Measurements from ENCODE around the gene OTOS. TPM values are rescaled to one million over a fixed set of nuclear protein-coding genes. Genes with fewer than 3 reads are reported as not detected.

The OTOS gene
- total and polyA plus RNA-seq, 2 donors (not counting 1 experiment from before 2014, with no cell fraction given): not detected

- CTCF ChIA-PET: interaction anchor here (1.0 to 9.2 kb wide), 10 partner anchors 7 to 208 kb away, joined by 3 to 136 read pairs (median 8); no protein-coding TSS in a partner anchor
- Mint-ChIP-seq H3K4me3 (no peak overlapping the region), H3K27me3 (peaks cover 17% of the 10 kb centered on the region), H3K27ac (no peak overlapping the region), H3K9me3 (ENCODE audit: insufficient read depth) (no peaks in the 10 kb centered on the region), H3K4me1 (peaks cover 2% of the 10 kb centered on the region)
- peaks cover 0 to 15% (median 5%) of the 10 kb centered on the region in 4 experiments for H3K27me3 ChIP-seq (replicated peaks in 1 of 4; ENCODE audit: control extremely low read depth in 1 of 4, control insufficient read depth in 3 of 4, insufficient read depth in 4 of 4, low read length in 3 of 4)
- no peaks in the 10 kb centered on the region for H3K36me3 ChIP-seq (replicated peaks in 1 of 2; ENCODE audit: control extremely low read depth in 1 of 2, control insufficient read depth in 1 of 2, extremely low read depth in 1 of 2, insufficient read depth in 2 of 2, low read length in 1 of 2)
- H3K27ac ChIP-seq (ENCODE audit: low read length in 2 of 2): no peak overlapping the region
- H3K79me2 ChIP-seq (ENCODE audit: control insufficient read depth, insufficient read depth, low read length): peaks cover 7% of the 10 kb centered on the region
- no peak for DNase-seq
- POLR2A ChIA-PET: no interaction called here
- no peaks in the 10 kb centered on the region for H3K9me3 ChIP-seq (ENCODE audit: control extremely low read depth in 1 of 3, control insufficient read depth in 2 of 3, insufficient read depth in 1 of 3, low read length in 2 of 3)
- intact Hi-C loops (cut with micrococcal nuclease): loop anchor here (5.0 kb wide), 1 partner anchor 1355 kb away; no protein-coding TSS in a partner anchor
- no peak overlapping the region for H2AFZ ChIP-seq (ENCODE audit: insufficient read depth, low read depth, low read length, poor library complexity, severe bottlenecking)
- H4K20me1 ChIP-seq (ENCODE audit: control insufficient read depth, insufficient read depth, low read length, poor library complexity, severe bottlenecking): no peaks in the 10 kb centered on the region
- H3K4me1 ChIP-seq (ENCODE audit: control insufficient read depth in 2 of 2, insufficient read depth in 2 of 2, low read length in 2 of 2): peaks cover 4 to 8% of the 10 kb centered on the region in 2 donors
- H3K4me3 ChIP-seq (ENCODE audit: control extremely low read depth in 1 of 5, extremely low read depth in 1 of 5, insufficient read depth in 1 of 5, low read depth in 2 of 5, low read length in 4 of 5): no peak overlapping the region
- ATAC-seq (ENCODE audit: low read depth): no peak
- 87% methylated on average over 14 of the region's 16 CpGs for WGBS (ENCODE audit: insufficient coverage)
- TF ChIP-seq CTCF (IDR thresholded peaks at IDR 0.05) (no peak), EZH2 (IDR thresholded peaks at IDR 0.05; ENCODE audit: borderline replicate concordance, insufficient read depth, low read depth, low read length, poor library complexity, severe bottlenecking) (no peak)
- H3K4me2 ChIP-seq (replicated peaks; ENCODE audit: low read depth, low read length, poor library complexity, severe bottlenecking): no peak overlapping the region
- H3K9ac ChIP-seq (ENCODE audit: low read length): no peak overlapping the region
Measured at GRCh38 chr2:240142256-240142775, 1.9 kb upstream of the OTOS start.

- Histone ChIP-seq H3K9ac (ENCODE audit: low read length) (no peak overlapping the region), H2AFZ (ENCODE audit: insufficient read depth, low read depth, low read length, poor library complexity, severe bottlenecking) (no peak overlapping the region), H3K27ac (ENCODE audit: low read length in 2 of 2) (no peak overlapping the region), H3K79me2 (ENCODE audit: control insufficient read depth, insufficient read depth, low read length) (peaks cover 12% of the 10 kb centered on the region), H3K4me2 (replicated peaks; ENCODE audit: low read depth, low read length, poor library complexity, severe bottlenecking) (no peak overlapping the region), H4K20me1 (ENCODE audit: control insufficient read depth, insufficient read depth, low read length, poor library complexity, severe bottlenecking) (no peaks in the 10 kb centered on the region), H3K9me3 (ENCODE audit: control extremely low read depth in 1 of 3, control insufficient read depth in 2 of 3, insufficient read depth in 1 of 3, low read length in 2 of 3) (no peaks in the 10 kb centered on the region), H3K4me3 (ENCODE audit: control extremely low read depth in 1 of 5, extremely low read depth in 1 of 5, insufficient read depth in 1 of 5, low read depth in 2 of 5, low read length in 4 of 5) (no peak overlapping the region), H3K27me3 (replicated peaks in 1 of 4; ENCODE audit: control extremely low read depth in 1 of 4, control insufficient read depth in 3 of 4, insufficient read depth in 4 of 4, low read length in 3 of 4) (peaks cover 0 to 15% (median 5%) of the 10 kb centered on the region in 4 experiments), H3K4me1 (ENCODE audit: control insufficient read depth in 2 of 2, insufficient read depth in 2 of 2, low read length in 2 of 2) (peaks cover 9 to 14% of the 10 kb centered on the region in 2 donors), H3K36me3 (replicated peaks in 1 of 2; ENCODE audit: control extremely low read depth in 1 of 2, control insufficient read depth in 1 of 2, extremely low read depth in 1 of 2, insufficient read depth in 2 of 2, low read length in 1 of 2) (no peaks in the 10 kb centered on the region)
- peaks cover 7% of the 10 kb centered on the region for H3K4me1 Mint-ChIP-seq
- no peaks in the 10 kb centered on the region for H3K9me3 Mint-ChIP-seq (ENCODE audit: insufficient read depth)
- ATAC-seq (ENCODE audit: low read depth): no peak
- 79% methylated on average over 14 of the region's 14 CpGs for WGBS (ENCODE audit: insufficient coverage)
- DNase-seq: no peak
- peaks cover 12% of the 10 kb centered on the region for H3K27me3 Mint-ChIP-seq
- TF ChIP-seq EZH2 (IDR thresholded peaks at IDR 0.05; ENCODE audit: borderline replicate concordance, insufficient read depth, low read depth, low read length, poor library complexity, severe bottlenecking): no peak
- TF ChIP-seq CTCF (IDR thresholded peaks at IDR 0.05): no peak
- intact Hi-C loops (cut with micrococcal nuclease): loop anchor here (5.0 kb wide), 1 partner anchor 1354 kb away; no protein-coding TSS in a partner anchor
- POLR2A ChIA-PET: no interaction called here
- H3K4me3 Mint-ChIP-seq: no peak overlapping the region
- CTCF ChIA-PET: interaction anchor here (1.0 to 9.2 kb wide), 7 partner anchors 9 to 207 kb away, joined by 3 to 136 read pairs (median 13); no protein-coding TSS in a partner anchor
- H3K27ac Mint-ChIP-seq: no peak overlapping the region
Measured at GRCh38 chr2:240141736-240142135, 1.3 kb upstream of the OTOS start.
